H1 (cell line): ENCODE data around the gene MTX1. TPM values are rescaled to one million over a fixed set of nuclear protein-coding genes. Genes with fewer than 3 reads are reported as not detected.
A peak's percentile ranks its signal among the peaks of the same experiment; 100 is the strongest.

Experiments
- BRCA1 ChIP-seq: IDR thresholded peaks from 2 replicates; pipeline ENCODE4 v1.6.1; 2012; ENCODE audit warnings: low read depth, low read length, improper control_type of control experiment
- EZH2 ChIP-seq: fragments of 200-600 bp; sonication (generic); IDR thresholded peaks from 2 replicates; pipeline ENCODE4 v1.7.1; 2012; ENCODE audit warnings: low read depth, mild to moderate bottlenecking, moderate library complexity, low read length, inconsistent platforms; ENCODE audit not compliant: severe bottlenecking
- FOSL1 ChIP-seq: IDR thresholded peaks from 2 replicates; pipeline ENCODE4 v1.6.1; 2011; ENCODE audit warnings: mild to moderate bottlenecking, low read depth, low read length, moderate library complexity; ENCODE audit not compliant: insufficient read depth
- GABPA ChIP-seq: IDR thresholded peaks from 2 replicates; pipeline ENCODE4 v1.6.1; 2011; ENCODE audit warnings: mild to moderate bottlenecking, low read length, moderate library complexity, borderline replicate concordance; ENCODE audit not compliant: insufficient read depth
- GTF2F1 ChIP-seq: IDR thresholded peaks from 2 replicates; pipeline ENCODE4 v1.6.1; 2012; ENCODE audit warnings: low read depth, low read length, improper control_type of control experiment, borderline replicate concordance
- HDAC2 ChIP-seq, 2 experiments: fragments of 300-600 bp in 1 of 2; sonication (generic) in 1 of 2; IDR thresholded peaks; 2 replicates each; pipeline ENCODE4 v1.6.1; 2011 to 2012; ENCODE audit warnings: low read depth in 2 of 2, low read length in 2 of 2, mild to moderate bottlenecking in 2 of 2, moderate library complexity in 2 of 2, borderline replicate concordance in 1 of 2, inconsistent platforms in 1 of 2
- HDAC6 ChIP-seq: IDR thresholded peaks from one replicate; pipeline ENCODE4 v1.7.1; 2012; ENCODE audit warnings: low read depth, mild to moderate bottlenecking, inconsistent platforms, low read length, moderate library complexity
- POLR2AphosphoS5 ChIP-seq: IDR thresholded peaks from 2 replicates; pipeline ENCODE4 v1.6.1; 2011; ENCODE audit warnings: low read depth, low read length
- RBBP5 ChIP-seq: IDR thresholded peaks from 2 replicates; pipeline ENCODE4 v1.7.1; 2012; ENCODE audit warnings: low read depth, mild to moderate bottlenecking, inconsistent platforms, low read length, moderate library complexity, borderline replicate concordance
- SIX5 ChIP-seq: IDR thresholded peaks from 2 replicates; pipeline ENCODE4 v1.6.1; 2011; ENCODE audit warnings: mild to moderate bottlenecking, low read depth, low read length
- SP4 ChIP-seq: IDR thresholded peaks from 2 replicates; pipeline ENCODE4 v1.6.1; 2012; ENCODE audit warnings: low read length, inconsistent platforms
- SRF ChIP-seq: IDR thresholded peaks from 2 replicates; pipeline ENCODE4 v1.6.1; 2011; ENCODE audit warnings: mild to moderate bottlenecking, low read depth, low read length, moderate library complexity
- TAF7 ChIP-seq: optimal IDR thresholded peaks from 2 replicates; pipeline ENCODE3; 2011; ENCODE audit warnings: low read depth, mild to moderate bottlenecking, inconsistent platforms, low read length, moderate library complexity, borderline replicate concordance
- TCF12 ChIP-seq: IDR thresholded peaks from 2 replicates; pipeline ENCODE4 v1.6.1; 2011; ENCODE audit warnings: low read depth, mild to moderate bottlenecking, low read length
- YY1 ChIP-seq: IDR thresholded peaks from 2 replicates; pipeline ENCODE4 v1.6.1; 2011; ENCODE audit warnings: low read depth, mild to moderate bottlenecking, low read length
- polyA plus RNA-seq, 7 experiments: library from polyadenylated mRNA; depleted of rRNA in 3 of 7; stranded (reverse) in 5 of 7; unstranded in 2 of 7; fragments of >200 nt in 5 of 7; fragments of 200-250 nt in 2 of 7; gene quantifications; 1 replicate in 5 of 7; 2 replicates in 1 of 7; 4 replicates in 1 of 7; pipeline versions ENCODE4 v1.2.1 to v1.2.3, GENCODE V29; 2011 to 2013; ENCODE audit warnings: missing spikeins in 2 of 7, mixed read lengths in 2 of 7
- total RNA-seq: library from RNA; stranded (reverse); fragmentation: NEBNext Ultra II Directional; extraction: Animal tissue kit (Norgen Biotek cat#: 25700); gene quantifications from 2 replicates; pipeline ENCODE4 v1.2.1, GENCODE V29; 2021

The MTX1 gene
- total and polyA plus RNA-seq, 2 of the 8 experiments (the other 6 are each of a cell fraction or from before 2014, with no cell fraction given): 47.9 to 131 TPM

- TF ChIP-seq GABPA (no peak; the same call in 1 of the 2 replicates), GTF2F1 (no peak), SP4 (no peak; the same call in 1 of the 2 replicates), SRF (peak; percentile 75), HDAC2 (IDR thresholded peaks at IDR 0.05; ENCODE audit: borderline replicate concordance in 1 of 2, low read depth in 2 of 2, low read length in 2 of 2) (peak in 1 of 2 experiments; percentile 66; a peak in 1 of 4 replicates), HDAC6 (no peak), TAF7 (peak; percentile 61), FOSL1 (no peak), POLR2AphosphoS5 (peak; percentile 82), RBBP5 (no peak; the same call in 1 of the 2 replicates), EZH2 (no peak), YY1 (peak; percentile 97), BRCA1 (no peak), TCF12 (no peak), SIX5 (no peak)
Observed at GRCh38 chr1:155208541-155209311, at the start of gene MTX1 (continued).
